Measurements from ENCODE around the gene GRID1. TPM values are rescaled to one million over a fixed set of nuclear protein-coding genes. Genes with fewer than 3 reads are reported as not detected.
A peak's percentile ranks its signal among the peaks of the same experiment; 100 is the strongest.

GRID1 gene
- total RNA-seq, 4 donors from 2014 or later: 1.4 to 4.9 (median 2.0) TPM

GRCh38 chr10:86182595-86182994 lies 184.0 kb downstream of the GRID1 start:
- DNase-seq (ENCODE audit: low spot score in 2 of 2): peak in 1 of 2 donors; percentile 10
- no peak overlapping the region for H3K4me3 ChIP-seq (ENCODE audit: low read depth, poor library complexity, severe bottlenecking)
- no peak for TF ChIP-seq POLR2A (IDR thresholded peaks at IDR 0.05)
- no peak for TF ChIP-seq CTCF (IDR thresholded peaks at IDR 0.05)
- intact Hi-C loops (cut with DNase I; ENCODE audit: low total_unique reads): no loop called here
- WGBS, 2 donors: 77 to 83% methylated on average over 7 of the region's 7 CpGs

- 80 to 83% methylated on average over 11 to 12 of the region's 13 CpGs for WGBS, 2 donors
- no peak for DNase-seq (ENCODE audit: low spot score in 2 of 2)
- H3K4me3 ChIP-seq (ENCODE audit: low read depth, poor library complexity, severe bottlenecking): no peak overlapping the region
- TF ChIP-seq POLR2A (IDR thresholded peaks at IDR 0.05): no peak
- no peak for TF ChIP-seq CTCF (IDR thresholded peaks at IDR 0.05)
- intact Hi-C loops (cut with DNase I; ENCODE audit: low total_unique reads): no loop called here
These were observed 184.4 kb downstream of the GRID1 start for GRCh38 chr10:86182150-86182549.

DNA sequence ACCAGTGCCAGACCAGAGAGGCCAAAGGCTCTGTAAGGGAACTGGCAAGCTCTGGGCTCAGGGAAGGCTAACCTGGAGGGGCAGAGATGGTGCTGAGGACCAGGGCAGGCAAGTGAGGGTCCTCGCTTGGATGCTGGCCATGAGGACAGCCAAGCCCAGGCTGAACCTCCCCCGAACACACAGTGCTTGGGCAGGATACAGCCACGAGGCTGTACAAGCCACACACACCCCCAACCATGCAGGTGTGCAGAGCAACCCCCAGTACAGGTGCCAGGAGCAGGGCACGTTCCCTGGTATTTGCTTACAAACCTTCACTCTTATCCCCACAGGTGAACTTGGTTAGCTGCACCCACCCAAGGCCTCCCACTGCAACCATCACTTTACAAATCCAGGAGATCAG lies 185.7 kb downstream of the GRID1 start:
- peak in 1 of 2 donors; percentile 49 for DNase-seq (ENCODE audit: low spot score in 2 of 2)
- H3K4me3 ChIP-seq (ENCODE audit: low read depth, poor library complexity, severe bottlenecking): no peak overlapping the region
- TF ChIP-seq POLR2A (IDR thresholded peaks at IDR 0.05) (no peak), CTCF (IDR thresholded peaks at IDR 0.05) (no peak)
- intact Hi-C loops (cut with DNase I; ENCODE audit: low total_unique reads): no loop called here
- WGBS, 2 donors: 75 to 84% methylated on average over 4 of the region's 4 CpGs

DNA sequence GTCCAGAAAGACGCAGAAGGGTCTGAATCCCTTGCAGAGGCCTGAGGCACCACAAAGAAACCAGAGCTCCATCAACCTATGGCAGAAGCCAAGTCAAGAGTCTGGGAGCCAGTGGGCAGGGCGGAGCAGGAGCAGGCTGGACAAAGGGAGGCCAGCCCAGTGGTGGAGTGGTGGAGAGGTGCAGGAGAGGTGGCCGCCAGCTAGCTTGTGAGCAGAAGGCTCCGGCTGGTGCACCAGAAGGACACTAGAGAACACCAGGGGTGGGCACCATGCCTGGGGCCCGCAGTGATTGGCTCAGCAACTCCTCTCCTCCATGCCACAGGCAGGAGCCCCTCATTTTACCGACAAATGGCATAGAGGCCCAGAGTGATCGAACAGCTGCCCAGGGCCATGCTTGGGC lies 186.6 kb downstream of the GRID1 start:
- peak in 1 of 2 donors; percentile 78 for DNase-seq (ENCODE audit: low spot score in 2 of 2)
- 92 to 95% methylated on average over 7 of the region's 7 CpGs for WGBS, 2 donors
- TF ChIP-seq POLR2A (IDR thresholded peaks at IDR 0.05) (no peak), CTCF (IDR thresholded peaks at IDR 0.05) (no peak)
- no peak overlapping the region for H3K4me3 ChIP-seq (ENCODE audit: low read depth, poor library complexity, severe bottlenecking)
- intact Hi-C loops (cut with DNase I; ENCODE audit: low total_unique reads): no loop called here

DNA sequence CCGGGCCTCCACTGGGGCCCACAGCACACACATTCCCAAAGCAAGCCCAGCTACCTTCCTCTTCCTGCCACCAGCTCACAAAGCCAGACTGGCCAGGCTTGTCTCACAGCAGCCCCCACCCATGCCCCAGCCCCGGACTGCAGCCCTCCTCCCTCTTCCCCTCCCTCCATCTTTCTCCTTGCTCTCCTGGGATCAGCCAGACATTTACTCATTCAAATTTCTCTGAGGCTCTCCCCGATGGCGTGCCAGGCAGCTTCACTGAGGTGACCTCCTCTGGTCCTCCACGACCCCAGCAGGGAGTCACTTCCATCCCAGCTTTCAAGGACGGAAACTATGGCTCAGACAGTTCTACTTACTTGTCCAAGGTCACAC lies 187.5 kb downstream of the GRID1 start:
- intact Hi-C loops (cut with DNase I; ENCODE audit: low total_unique reads): no loop called here
- WGBS, 2 donors: 78 to 80% methylated on average over 6 of the region's 6 CpGs
- peak in 1 of 2 donors; percentile 34 for DNase-seq (ENCODE audit: low spot score in 2 of 2)

More for the DNA sequence above, 187.5 kb downstream of the GRID1 start:
- no peak overlapping the region for H3K4me3 ChIP-seq (ENCODE audit: low read depth, poor library complexity, severe bottlenecking)
- TF ChIP-seq POLR2A (IDR thresholded peaks at IDR 0.05): no peak
- no peak for TF ChIP-seq CTCF (IDR thresholded peaks at IDR 0.05)

Measured in lower leg skin (tissue), 4 donors.